GM12873 (cell line): ENCODE data around the gene NUDT3.

Experiments used
- TF ChIP-seq, protein P1 (sequence below): IDR thresholded peaks from 2 replicates; pipeline ENCODE4 v1.5.1; 2012; ENCODE audit warnings: low read depth, mild to moderate bottlenecking, moderate library complexity, low read length, control low read depth; ENCODE audit not compliant: insufficient read depth; ENCODE audit errors: missing control alignments

The NUDT3 gene

GRCh38 chr6:34333858-34334257 is 58.6 kb downstream of the NUDT3 start:
- TF ChIP-seq, protein P1, sequence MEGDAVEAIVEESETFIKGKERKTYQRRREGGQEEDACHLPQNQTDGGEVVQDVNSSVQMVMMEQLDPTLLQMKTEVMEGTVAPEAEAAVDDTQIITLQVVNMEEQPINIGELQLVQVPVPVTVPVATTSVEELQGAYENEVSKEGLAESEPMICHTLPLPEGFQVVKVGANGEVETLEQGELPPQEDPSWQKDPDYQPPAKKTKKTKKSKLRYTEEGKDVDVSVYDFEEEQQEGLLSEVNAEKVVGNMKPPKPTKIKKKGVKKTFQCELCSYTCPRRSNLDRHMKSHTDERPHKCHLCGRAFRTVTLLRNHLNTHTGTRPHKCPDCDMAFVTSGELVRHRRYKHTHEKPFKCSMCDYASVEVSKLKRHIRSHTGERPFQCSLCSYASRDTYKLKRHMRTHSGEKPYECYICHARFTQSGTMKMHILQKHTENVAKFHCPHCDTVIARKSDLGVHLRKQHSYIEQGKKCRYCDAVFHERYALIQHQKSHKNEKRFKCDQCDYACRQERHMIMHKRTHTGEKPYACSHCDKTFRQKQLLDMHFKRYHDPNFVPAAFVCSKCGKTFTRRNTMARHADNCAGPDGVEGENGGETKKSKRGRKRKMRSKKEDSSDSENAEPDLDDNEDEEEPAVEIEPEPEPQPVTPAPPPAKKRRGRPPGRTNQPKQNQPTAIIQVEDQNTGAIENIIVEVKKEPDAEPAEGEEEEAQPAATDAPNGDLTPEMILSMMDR: no peak

- TF ChIP-seq, protein P1: no peak
These were observed 59.9 kb downstream of the NUDT3 start for GRCh38 chr6:34332251-34333198.

GRCh38 chr6:34331371-34332050 is 61.0 kb downstream of the NUDT3 start:
- TF ChIP-seq, protein P1: no peak

DNA sequence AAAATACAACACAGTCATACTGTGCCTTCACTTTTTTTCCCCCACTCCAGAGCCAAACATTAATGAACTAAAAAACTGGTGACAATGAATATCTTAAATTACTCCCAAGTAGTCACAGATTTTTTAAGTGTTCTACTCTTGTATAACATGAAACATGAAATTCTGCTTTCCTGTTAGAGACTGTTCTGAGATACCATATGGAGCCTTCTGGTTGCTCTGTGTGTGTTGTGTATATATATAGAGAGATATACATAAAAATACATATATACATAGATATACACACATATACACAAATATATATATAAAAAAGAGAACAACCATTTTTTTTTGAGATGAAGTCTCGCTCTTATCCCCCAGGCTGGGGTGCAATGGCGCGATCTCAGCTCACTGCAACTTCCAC is 63.5 kb downstream of the NUDT3 start:
- TF ChIP-seq, protein P1: no peak

DNA sequence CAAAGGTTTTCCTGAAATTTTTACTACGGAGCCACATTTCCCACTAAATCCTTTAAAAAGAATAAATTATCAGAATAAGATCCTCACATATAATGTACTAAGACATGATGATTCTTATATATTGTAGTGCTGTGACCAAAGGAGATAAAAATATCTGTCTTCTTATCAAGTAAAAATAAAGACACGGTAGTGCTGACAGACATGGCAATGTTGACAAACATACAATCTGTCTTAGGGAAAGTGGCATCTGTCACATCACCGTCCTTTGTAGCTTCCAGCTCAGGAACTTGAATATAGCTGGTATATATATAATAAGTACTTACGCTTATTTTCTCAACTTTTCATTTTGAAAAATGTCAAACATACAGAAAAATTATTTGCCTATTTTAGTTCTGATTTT is 66.8 kb downstream of the NUDT3 start:
- TF ChIP-seq, protein P1: no peak

DNA sequence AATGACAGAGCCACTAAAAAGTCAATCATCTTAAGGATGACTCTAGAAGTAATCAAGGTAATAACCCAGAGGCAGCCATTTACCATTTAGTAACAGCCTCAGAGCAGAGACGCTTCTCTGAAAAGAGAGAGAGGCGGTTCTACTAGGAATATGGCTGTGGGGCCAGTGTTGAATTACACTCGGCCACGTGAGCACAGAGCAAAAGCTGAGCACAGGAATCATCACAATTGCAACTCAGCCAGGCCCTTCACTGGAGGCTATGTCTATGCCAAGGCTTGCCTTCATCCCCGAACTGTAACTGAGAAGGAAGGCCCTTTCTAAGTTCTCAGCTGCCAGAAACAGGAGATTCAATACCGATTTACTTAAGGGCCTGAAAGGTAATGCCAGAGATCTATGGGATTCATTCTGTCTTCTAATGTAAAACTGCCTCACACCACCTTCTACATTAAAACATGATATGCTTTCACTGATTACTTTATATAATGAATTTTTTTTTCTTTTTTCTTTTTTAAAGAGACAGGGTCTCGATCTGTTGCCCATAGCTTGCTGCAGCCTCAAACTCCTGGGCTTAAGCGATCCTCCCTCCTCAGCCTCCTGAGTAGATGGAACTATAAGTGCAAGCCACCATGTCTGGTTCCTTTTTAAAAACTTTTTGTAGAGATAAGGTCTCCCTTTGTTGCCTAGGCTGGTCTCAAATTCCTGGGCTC is 67.6 kb downstream of the NUDT3 start:
- TF ChIP-seq, protein P1: no peak

- TF ChIP-seq, protein P1: no peak
These were observed 69.2 kb downstream of the NUDT3 start for GRCh38 chr6:34323300-34323699.
